ENCODE results near the gene TMEM161A.

The TMEM161A gene

GRCh38 chr19:19081642-19082151 is 56.6 kb downstream of the TMEM161A start:
- CTCF ChIA-PET: no interaction called here
- Mint-ChIP-seq H3K4me1 (no peaks in the 10 kb centered on the region), H3K36me3 (peaks cover 11% of the 10 kb centered on the region), H3K9me3 (no peaks in the 10 kb centered on the region), H3K27ac (no peak overlapping the region), H3K4me3 (no peak overlapping the region), H3K27me3 (no peaks in the 10 kb centered on the region)
- no peak for DNase-seq

GRCh38 chr19:19079571-19079970 is 58.7 kb downstream of the TMEM161A start:
- DNase-seq: no peak
- Mint-ChIP-seq H3K27ac (no peak overlapping the region), H3K27me3 (no peaks in the 10 kb centered on the region), H3K4me1 (no peaks in the 10 kb centered on the region), H3K9me3 (no peaks in the 10 kb centered on the region), H3K4me3 (no peak overlapping the region), H3K36me3 (peaks cover 11% of the 10 kb centered on the region)
- CTCF ChIA-PET: no interaction called here

- DNase-seq: no peak
- Mint-ChIP-seq H3K9me3 (no peaks in the 10 kb centered on the region), H3K27me3 (no peaks in the 10 kb centered on the region), H3K27ac (no peak overlapping the region), H3K4me3 (no peak overlapping the region), H3K4me1 (no peaks in the 10 kb centered on the region), H3K36me3 (peaks cover 11% of the 10 kb centered on the region)
- CTCF ChIA-PET: interaction anchor here (0.8 kb wide), 1 partner anchor 147 kb away, joined by 3 read pairs; no protein-coding TSS in a partner anchor
These were observed 59.5 kb downstream of the TMEM161A start for GRCh38 chr19:19078801-19079200.

- CTCF ChIA-PET: no interaction called here
- no peaks in the 10 kb centered on the region for H3K4me1 Mint-ChIP-seq
These were observed 61.2 kb downstream of the TMEM161A start for GRCh38 chr19:19077103-19077502.

DNA sequence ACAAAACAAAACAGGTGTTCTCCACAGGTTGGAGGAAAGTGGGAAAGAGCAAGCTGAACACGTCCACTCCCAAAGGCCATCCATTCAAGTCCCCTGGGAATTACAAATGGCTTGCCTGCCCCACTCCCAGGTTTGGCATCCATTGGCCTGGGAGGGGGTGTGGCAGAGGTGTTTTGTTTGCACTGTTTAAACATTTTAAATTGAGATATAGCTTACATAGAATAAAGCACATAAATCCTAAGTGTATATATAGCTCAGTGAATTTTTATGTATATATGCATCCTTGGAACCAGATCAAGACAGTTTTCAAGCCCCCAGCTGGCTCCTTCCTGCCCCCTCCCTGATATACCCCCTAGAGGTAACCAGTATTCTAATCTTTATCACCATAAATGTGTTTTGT is 61.8 kb downstream of the TMEM161A start:
- CTCF ChIA-PET: no interaction called here
- Mint-ChIP-seq H3K4me1 (no peaks in the 10 kb centered on the region), H3K27me3 (no peaks in the 10 kb centered on the region), H3K36me3 (peaks cover 9% of the 10 kb centered on the region), H3K9me3 (no peaks in the 10 kb centered on the region), H3K27ac (no peak overlapping the region), H3K4me3 (no peak overlapping the region)
- DNase-seq: no peak

More at GRCh38 chr19:19077103-19077502, 61.2 kb downstream of the TMEM161A start:
- Mint-ChIP-seq H3K27me3 (no peaks in the 10 kb centered on the region), H3K4me3 (no peak overlapping the region), H3K36me3 (peaks cover 9% of the 10 kb centered on the region), H3K27ac (no peak overlapping the region), H3K9me3 (no peaks in the 10 kb centered on the region)
- DNase-seq: no peak

DNA sequence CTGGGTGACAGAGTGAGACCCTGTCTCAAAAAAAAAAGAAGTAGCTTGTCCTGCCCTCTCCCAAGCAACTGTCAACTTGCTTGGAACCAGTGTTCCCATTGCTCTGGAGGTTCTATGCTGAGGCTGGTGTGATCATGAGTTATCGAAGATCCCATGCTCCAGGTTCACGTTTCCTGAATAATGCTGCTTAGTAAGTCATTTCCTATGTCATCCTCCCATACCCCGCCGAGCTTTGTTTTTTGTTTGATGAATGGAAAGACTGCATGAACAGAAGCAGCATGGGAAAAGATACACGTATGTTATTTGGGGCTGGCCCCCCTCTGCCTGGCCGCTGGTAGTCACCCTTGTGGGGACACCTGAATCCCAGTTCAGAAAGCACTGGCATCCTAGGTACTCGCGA is 63.2 kb downstream of the TMEM161A start:
- CTCF ChIA-PET: no interaction called here
- Mint-ChIP-seq H3K27me3 (no peaks in the 10 kb centered on the region), H3K4me1 (no peaks in the 10 kb centered on the region), H3K4me3 (no peak overlapping the region), H3K36me3 (peaks cover 9% of the 10 kb centered on the region), H3K27ac (no peak overlapping the region), H3K9me3 (no peaks in the 10 kb centered on the region)
- no peak for DNase-seq

DNA sequence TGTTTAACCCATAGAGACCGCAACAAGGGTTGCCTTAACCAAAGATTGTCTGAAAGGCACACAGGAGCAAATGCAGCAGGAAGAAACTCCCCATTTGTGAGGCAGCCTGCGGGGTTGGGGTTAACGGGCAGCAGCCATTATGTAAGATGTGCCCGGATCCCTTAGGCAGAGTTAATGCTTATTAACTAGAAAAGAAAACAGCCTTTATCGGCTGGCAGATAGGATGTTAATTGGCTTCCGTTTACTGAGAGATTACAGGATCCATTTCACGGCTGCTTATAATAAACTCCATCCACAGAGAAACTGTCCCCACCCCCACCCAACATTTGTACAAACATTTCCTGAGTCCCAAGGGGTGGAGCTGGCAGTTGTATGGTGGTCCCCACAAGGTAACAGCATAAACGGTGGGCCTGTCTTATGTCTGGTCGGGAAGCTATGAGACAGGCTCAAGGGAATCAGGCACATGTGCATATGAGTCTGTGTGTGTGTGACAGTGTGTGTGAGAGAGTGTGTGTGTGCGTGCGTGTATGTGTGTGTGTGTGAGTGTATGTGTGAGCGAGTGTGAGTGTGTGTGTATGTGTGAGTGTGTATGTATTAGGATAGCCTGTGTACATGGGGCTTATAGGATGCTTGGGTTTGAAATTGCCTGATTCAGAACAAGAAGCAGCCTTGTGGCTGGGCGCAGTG is 63.9 kb downstream of the TMEM161A start:
- DNase-seq: no peak
- no peak overlapping the region for H3K4me3 Mint-ChIP-seq
- H3K27me3 Mint-ChIP-seq: no peaks in the 10 kb centered on the region
- H3K36me3 Mint-ChIP-seq: peaks cover 9% of the 10 kb centered on the region
- no peaks in the 10 kb centered on the region for H3K9me3 Mint-ChIP-seq
- no peak overlapping the region for H3K27ac Mint-ChIP-seq
- CTCF ChIA-PET: no interaction called here
- peaks cover 5% of the 10 kb centered on the region for H3K4me1 Mint-ChIP-seq

DNA sequence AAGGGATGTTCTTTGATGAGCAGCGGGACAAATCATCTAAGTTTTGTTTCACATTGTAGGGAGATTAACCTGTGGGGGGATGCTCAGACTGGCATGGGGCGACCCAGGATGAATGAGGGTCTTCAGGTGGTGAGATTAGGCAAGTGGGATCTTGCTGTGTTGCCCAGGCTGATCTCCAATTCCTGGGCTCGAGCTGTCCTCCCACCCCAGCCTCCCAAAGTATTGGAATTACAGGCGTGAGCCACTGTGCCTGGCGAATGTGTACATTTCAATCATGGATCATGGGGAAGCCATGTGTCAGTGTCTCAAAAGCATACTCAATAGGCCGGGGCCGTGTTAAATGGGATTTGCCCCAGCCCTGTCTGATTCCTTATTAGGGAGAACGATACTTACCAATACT is 66.4 kb downstream of the TMEM161A start:
- peaks cover 21% of the 10 kb centered on the region for H3K4me1 Mint-ChIP-seq
- H3K9me3 Mint-ChIP-seq: no peaks in the 10 kb centered on the region
- DNase-seq: no peak
- H3K4me3 Mint-ChIP-seq: no peak overlapping the region
- CTCF ChIA-PET: interaction anchor here (1.2 kb wide), 1 partner anchor 43 kb away, joined by 3 read pairs; no protein-coding TSS in a partner anchor
- H3K27ac Mint-ChIP-seq: no peak overlapping the region
- no peaks in the 10 kb centered on the region for H3K27me3 Mint-ChIP-seq
- H3K36me3 Mint-ChIP-seq: peaks cover 8% of the 10 kb centered on the region
